Caco-2 (cell line): ENCODE results near the gene RIBC2. TPM values are rescaled to one million over a fixed set of nuclear protein-coding genes. Genes with fewer than 3 reads are reported as not detected.

Experiments
- BruUV-seq: library from RNA; stranded (reverse); fragments of 400-500 nt; replicated peaks from 2 replicates; lab custom pipeline; 2021; lab: Mats Ljungman, UMichigan
- CTCF ChIA-PET: fragments of 300-600 bp; sonication (Branson Sonifier 250); formaldehyde crosslinking; loops from one replicate; lab custom pipeline; 2022; ENCODE audit warnings: antibody characterized with exemption; lab: Charles Lee
- POLR2A ChIA-PET: fragments of 300-600 bp; sonication (Branson Sonifier 250); formaldehyde crosslinking; loops from one replicate; lab custom pipeline; 2022; ENCODE audit warnings: antibody characterized with exemption; lab: Charles Lee
- DNase-seq, 2 experiments: peaks; one replicate each; pipeline versions ENCODE4 v3.0.0 to v3.0.0-alpha.2; 2020 to 2022
- H3K27me3 ChIP-seq: replicated peaks from 2 replicates; pipeline ENCODE4 v1.6.0; 2011; ENCODE audit warnings: low read length; ENCODE audit not compliant: control insufficient read depth, insufficient read depth
- H3K36me3 ChIP-seq: 2 replicates; pipeline ENCODE4 v1.5.1; 2011; ENCODE audit warnings: low read length; ENCODE audit not compliant: control insufficient read depth, insufficient read depth
- H3K4me1 ChIP-seq: fragments of 250-450 bp; sonication (Bioruptor Pico); 2 replicates; pipeline ENCODE4 v1.5.1; 2020; ENCODE audit warnings: mild to moderate bottlenecking
- H3K4me3 ChIP-seq: 2 replicates; pipeline ENCODE4 v1.5.1; 2011; ENCODE audit warnings: low read depth, mild to moderate bottlenecking, control low read depth, low read length
- H3K9me3 ChIP-seq: fragments of 250-450 bp; sonication (Bioruptor Pico); 2 replicates; pipeline ENCODE4 v1.5.1; 2020; ENCODE audit warnings: mild to moderate bottlenecking, moderate library complexity
- H3K27ac Mint-ChIP-seq: one replicate; pipeline ENCODE4 v1.8.0; 2022; ENCODE audit warnings: mixed read lengths; ENCODE audit not compliant: unreplicated experiment
- H3K27me3 Mint-ChIP-seq: one replicate; pipeline ENCODE4 v1.8.0; 2022; ENCODE audit warnings: mixed read lengths; ENCODE audit not compliant: insufficient read depth, unreplicated experiment
- H3K36me3 Mint-ChIP-seq: one replicate; pipeline ENCODE4 v1.8.0; 2022; ENCODE audit warnings: mild to moderate bottlenecking, mixed read lengths; ENCODE audit not compliant: insufficient read depth, unreplicated experiment
- H3K4me1 Mint-ChIP-seq: one replicate; pipeline ENCODE4 v1.8.0; 2022; ENCODE audit warnings: low read depth, mixed read lengths; ENCODE audit not compliant: unreplicated experiment
- H3K4me3 Mint-ChIP-seq: one replicate; pipeline ENCODE4 v1.8.0; 2022; ENCODE audit warnings: mild to moderate bottlenecking, moderate library complexity, mixed read lengths; ENCODE audit not compliant: unreplicated experiment
- H3K9me3 Mint-ChIP-seq: one replicate; pipeline ENCODE4 v1.8.0; 2022; ENCODE audit warnings: mixed read lengths; ENCODE audit not compliant: unreplicated experiment
- intact Hi-C: fragments of 100-400 bp; cut with micrococcal nuclease; formaldehyde crosslinking; loops from one replicate; pipeline ENCODE4 v1.10.0; 2022; ENCODE audit not compliant: unreplicated experiment
- total RNA-seq: library from RNA; stranded (reverse); gene quantifications from 2 replicates; pipeline ENCODE4 v1.2.3, GENCODE V29; 2022
- TF ChIP-seq, protein P1 (sequence below), 2 experiments: fragments of 200-600 bp in 1 of 2; IDR thresholded peaks; 1 replicate in 1 of 2; 2 replicates in 1 of 2; pipeline versions ENCODE4 v1.5.1 to v1.8.0; 2011 to 2022; ENCODE audit warnings: antibody characterized with exemption in 1 of 2, control low read depth in 1 of 2, inconsistent platforms in 1 of 2, low read depth in 1 of 2, low read length in 1 of 2, mild to moderate bottlenecking in 1 of 2, moderate library complexity in 1 of 2; ENCODE audit not compliant: insufficient read depth in 1 of 2, severe bottlenecking in 1 of 2, unreplicated experiment in 1 of 2

Gene RIBC2
- total RNA-seq, 1 experiment from 2014 or later, result 14.1 TPM

DNA sequence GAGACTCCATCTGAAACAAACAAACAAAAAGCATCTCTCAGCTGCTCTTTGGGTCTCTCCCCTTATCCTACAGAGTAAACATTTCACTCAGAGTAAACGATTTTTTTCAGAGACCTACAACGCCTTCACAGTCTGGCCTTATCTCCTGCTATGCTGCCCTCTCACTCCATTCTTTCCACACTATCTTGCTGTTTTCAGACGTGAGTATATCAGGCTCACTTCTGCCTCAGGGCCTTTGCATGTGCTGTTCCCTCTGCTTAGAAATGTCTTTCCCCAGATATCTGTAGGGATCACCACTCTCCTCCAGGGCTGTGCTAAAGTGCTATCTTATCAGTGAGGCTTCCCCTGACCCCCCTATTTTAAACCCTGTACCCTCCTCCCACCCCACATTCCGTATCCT lies 6.5 kb downstream of the RIBC2 start:
- peaks cover 30% of the 10 kb centered on the region for H3K36me3 Mint-ChIP-seq
- CTCF ChIA-PET, result no interaction called here

GRCh38 chr22:45420539-45420938 lies 7.0 kb downstream of the RIBC2 start:
- Mint-ChIP-seq H3K4me3 (no peak overlapping the region), H3K9me3 (no peaks in the 10 kb centered on the region), H3K36me3 (peaks cover 30% of the 10 kb centered on the region), H3K27me3 (no peaks in the 10 kb centered on the region), H3K4me1 (peaks cover 6% of the 10 kb centered on the region), H3K27ac (peak overlapping the region; percentile 46)
- Histone ChIP-seq H3K27me3 (no peaks in the 10 kb centered on the region), H3K36me3 (no peaks in the 10 kb centered on the region; the same call in none of the 2 replicates), H3K4me1 (no peaks in the 10 kb centered on the region), H3K4me3 (no peak overlapping the region), H3K9me3 (no peaks in the 10 kb centered on the region)
- CTCF ChIA-PET, result no interaction called here
- POLR2A ChIA-PET, result no interaction called here
- intact Hi-C loops, result no loop called here
- no TSS peak for BruUV-seq
- no peak for DNase-seq
- TF ChIP-seq, protein P1, sequence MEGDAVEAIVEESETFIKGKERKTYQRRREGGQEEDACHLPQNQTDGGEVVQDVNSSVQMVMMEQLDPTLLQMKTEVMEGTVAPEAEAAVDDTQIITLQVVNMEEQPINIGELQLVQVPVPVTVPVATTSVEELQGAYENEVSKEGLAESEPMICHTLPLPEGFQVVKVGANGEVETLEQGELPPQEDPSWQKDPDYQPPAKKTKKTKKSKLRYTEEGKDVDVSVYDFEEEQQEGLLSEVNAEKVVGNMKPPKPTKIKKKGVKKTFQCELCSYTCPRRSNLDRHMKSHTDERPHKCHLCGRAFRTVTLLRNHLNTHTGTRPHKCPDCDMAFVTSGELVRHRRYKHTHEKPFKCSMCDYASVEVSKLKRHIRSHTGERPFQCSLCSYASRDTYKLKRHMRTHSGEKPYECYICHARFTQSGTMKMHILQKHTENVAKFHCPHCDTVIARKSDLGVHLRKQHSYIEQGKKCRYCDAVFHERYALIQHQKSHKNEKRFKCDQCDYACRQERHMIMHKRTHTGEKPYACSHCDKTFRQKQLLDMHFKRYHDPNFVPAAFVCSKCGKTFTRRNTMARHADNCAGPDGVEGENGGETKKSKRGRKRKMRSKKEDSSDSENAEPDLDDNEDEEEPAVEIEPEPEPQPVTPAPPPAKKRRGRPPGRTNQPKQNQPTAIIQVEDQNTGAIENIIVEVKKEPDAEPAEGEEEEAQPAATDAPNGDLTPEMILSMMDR (IDR thresholded peaks at IDR 0.05; ENCODE audit: insufficient read depth in 1 of 2, low read depth in 1 of 2, low read length in 1 of 2, severe bottlenecking in 1 of 2, unreplicated experiment in 1 of 2), result no peak

More for the DNA sequence above, 6.5 kb downstream of the RIBC2 start:
- TF ChIP-seq, protein P1 (IDR thresholded peaks at IDR 0.05; ENCODE audit: insufficient read depth in 1 of 2, low read depth in 1 of 2, low read length in 1 of 2, severe bottlenecking in 1 of 2, unreplicated experiment in 1 of 2), result no peak
- H3K4me3 Mint-ChIP-seq, result no peak overlapping the region
- Histone ChIP-seq H3K36me3 (no peaks in the 10 kb centered on the region; the same call in none of the 2 replicates), H3K9me3 (no peaks in the 10 kb centered on the region), H3K27me3 (no peaks in the 10 kb centered on the region), H3K4me3 (no peak overlapping the region), H3K4me1 (no peaks in the 10 kb centered on the region)
- no peak for DNase-seq
- POLR2A ChIA-PET, result no interaction called here
- H3K27me3 Mint-ChIP-seq, result no peaks in the 10 kb centered on the region
- peaks cover 6% of the 10 kb centered on the region for H3K4me1 Mint-ChIP-seq
- H3K9me3 Mint-ChIP-seq, result no peaks in the 10 kb centered on the region
- intact Hi-C loops, result no loop called here
- peak overlapping the region; percentile 46 for H3K27ac Mint-ChIP-seq
- BruUV-seq, result no TSS peak

GRCh38 chr22:45421349-45422055 lies 8.0 kb downstream of the RIBC2 start:
- peaks cover 12% of the 10 kb centered on the region for H3K4me1 Mint-ChIP-seq
- no peak for DNase-seq
- no peak overlapping the region for H3K4me3 ChIP-seq
- no peaks in the 10 kb centered on the region for H3K4me1 ChIP-seq
- CTCF ChIA-PET, result no interaction called here
- H3K27me3 Mint-ChIP-seq, result no peaks in the 10 kb centered on the region
- H3K36me3 Mint-ChIP-seq, result peaks cover 31% of the 10 kb centered on the region
- POLR2A ChIA-PET, result no interaction called here
- peaks cover 1% of the 10 kb centered on the region for H3K36me3 ChIP-seq
- H3K9me3 ChIP-seq, result no peaks in the 10 kb centered on the region
- no peak overlapping the region for H3K4me3 Mint-ChIP-seq
- no TSS peak for BruUV-seq
- peaks cover 7% of the 10 kb centered on the region for H3K9me3 Mint-ChIP-seq
- TF ChIP-seq, protein P1 (IDR thresholded peaks at IDR 0.05; ENCODE audit: insufficient read depth in 1 of 2, low read depth in 1 of 2, low read length in 1 of 2, severe bottlenecking in 1 of 2, unreplicated experiment in 1 of 2), result no peak
- intact Hi-C loops, result no loop called here
- no peaks in the 10 kb centered on the region for H3K27me3 ChIP-seq
- no peak overlapping the region for H3K27ac Mint-ChIP-seq
